Stimulated activated CD4-positive, alpha-beta T cell treated with anti-CD3 and anti-CD28 coated beads, Interleukin-4, amount 100 ng/mL, for 4 hours (primary cell): ENCODE results near the gene HEMK1.

Experiments used
- DNase-seq, 2 experiments: peaks; one replicate each; pipeline ENCODE4 v3.0.0-alpha.2; 2020

HEMK1 gene

GRCh38 chr3:50577348-50577747 lies 8.0 kb downstream of the HEMK1 start:
- DNase-seq: no peak

GRCh38 chr3:50580683-50581458 lies 11.5 kb downstream of the HEMK1 start:
- DNase-seq: no peak

GRCh38 chr3:50581459-50581842 lies 12.1 kb downstream of the HEMK1 start:
- DNase-seq: no peak

GRCh38 chr3:50582083-50582482 lies 12.8 kb downstream of the HEMK1 start:
- no peak for DNase-seq

GRCh38 chr3:50583897-50584296 lies 14.6 kb downstream of the HEMK1 start:
- no peak for DNase-seq

- no peak for DNase-seq
These were observed 15.1 kb downstream of the HEMK1 start for GRCh38 chr3:50584391-50584790.

GRCh38 chr3:50585919-50586762 lies 16.8 kb downstream of the HEMK1 start:
- no peak for DNase-seq

- no peak for DNase-seq
These were observed 17.4 kb downstream of the HEMK1 start for GRCh38 chr3:50586763-50587070.

GRCh38 chr3:50587373-50587772 lies 18.1 kb downstream of the HEMK1 start:
- no peak for DNase-seq

- peak; percentile 77 to 79 for DNase-seq
These were observed 18.8 kb downstream of the HEMK1 start for GRCh38 chr3:50587806-50588758.

- DNase-seq: no peak
These were observed 19.6 kb downstream of the HEMK1 start for GRCh38 chr3:50588759-50589433.

GRCh38 chr3:50591196-50591741 lies 21.9 kb downstream of the HEMK1 start:
- no peak for DNase-seq

GRCh38 chr3:50592568-50592967 lies 23.2 kb downstream of the HEMK1 start:
- no peak for DNase-seq

GRCh38 chr3:50594253-50594785 lies 25.0 kb downstream of the HEMK1 start:
- DNase-seq: no peak

- DNase-seq: no peak
These were observed 29.9 kb downstream of the HEMK1 start for GRCh38 chr3:50599115-50599715.

- no peak for DNase-seq
These were observed 30.4 kb downstream of the HEMK1 start for GRCh38 chr3:50599716-50600118.

- DNase-seq: no peak
These were observed 30.9 kb downstream of the HEMK1 start for GRCh38 chr3:50600141-50600753.

GRCh38 chr3:50600841-50601591 lies 31.7 kb downstream of the HEMK1 start:
- peak; percentile 87 to 96 for DNase-seq

- DNase-seq: no peak
These were observed 33.4 kb downstream of the HEMK1 start for GRCh38 chr3:50602595-50603191.
